ENCODE measurements around the gene TMEM50B.
A peak's percentile ranks its signal among the peaks of the same experiment; 100 is the strongest.
"Not testable (repeated sequence)": the region's sequence is repeated elsewhere in the genome, so short reads cannot be mapped to it uniquely, and the experiment has no call there.

Gene TMEM50B

DNA sequence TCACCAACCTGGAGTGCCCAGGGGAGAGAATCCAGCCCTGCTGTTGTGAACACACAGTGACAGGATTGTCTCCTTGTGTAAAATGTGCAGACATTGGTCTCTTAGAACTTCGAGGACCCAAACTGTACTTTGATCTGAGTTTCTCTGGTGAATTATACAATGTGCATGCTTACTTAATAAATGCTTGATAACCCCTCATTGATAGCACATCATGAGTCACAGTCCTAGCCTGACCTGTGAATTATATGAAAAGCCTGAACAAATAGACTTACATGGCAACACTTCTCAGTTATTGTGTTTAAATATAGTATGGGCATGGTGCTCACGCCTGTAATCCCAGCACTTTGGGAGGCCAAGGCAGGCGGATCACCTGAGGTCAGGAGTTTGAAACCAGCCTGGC, 53.9 kb downstream of the TMEM50B start:
- no peak for DNase-seq

- no peak for DNase-seq
These were observed 55.6 kb downstream of the TMEM50B start for GRCh38 chr21:33424214-33424613.

- DNase-seq, result no peak
These were observed 57.9 kb downstream of the TMEM50B start for GRCh38 chr21:33421713-33422393.

GRCh38 chr21:33419538-33420123, 60.1 kb downstream of the TMEM50B start:
- no peak for DNase-seq

DNA sequence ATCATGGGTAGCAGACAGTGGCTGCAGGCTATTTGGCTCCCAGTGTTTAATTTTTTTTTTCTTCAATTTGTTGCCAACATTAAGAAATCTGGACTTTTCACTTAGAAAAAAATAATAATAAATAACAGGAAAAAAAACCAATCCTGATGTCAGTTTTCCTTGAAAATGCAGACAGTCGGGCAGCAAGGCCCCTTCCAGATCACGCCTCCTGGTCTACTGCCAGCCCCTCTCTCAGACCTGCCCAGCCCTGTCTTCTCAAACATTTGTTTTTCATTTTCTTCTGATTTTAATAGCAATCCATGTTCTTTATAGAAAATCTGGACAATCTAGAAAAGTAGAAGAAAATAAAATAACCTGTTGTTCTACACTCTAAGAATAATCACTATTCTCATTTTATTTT, 61.1 kb downstream of the TMEM50B start:
- DNase-seq, result no peak

- DNase-seq, result no peak
These were observed 64.8 kb downstream of the TMEM50B start for GRCh38 chr21:33414926-33415325.

GRCh38 chr21:33414068-33414467, 65.7 kb downstream of the TMEM50B start:
- no peak for DNase-seq

DNA sequence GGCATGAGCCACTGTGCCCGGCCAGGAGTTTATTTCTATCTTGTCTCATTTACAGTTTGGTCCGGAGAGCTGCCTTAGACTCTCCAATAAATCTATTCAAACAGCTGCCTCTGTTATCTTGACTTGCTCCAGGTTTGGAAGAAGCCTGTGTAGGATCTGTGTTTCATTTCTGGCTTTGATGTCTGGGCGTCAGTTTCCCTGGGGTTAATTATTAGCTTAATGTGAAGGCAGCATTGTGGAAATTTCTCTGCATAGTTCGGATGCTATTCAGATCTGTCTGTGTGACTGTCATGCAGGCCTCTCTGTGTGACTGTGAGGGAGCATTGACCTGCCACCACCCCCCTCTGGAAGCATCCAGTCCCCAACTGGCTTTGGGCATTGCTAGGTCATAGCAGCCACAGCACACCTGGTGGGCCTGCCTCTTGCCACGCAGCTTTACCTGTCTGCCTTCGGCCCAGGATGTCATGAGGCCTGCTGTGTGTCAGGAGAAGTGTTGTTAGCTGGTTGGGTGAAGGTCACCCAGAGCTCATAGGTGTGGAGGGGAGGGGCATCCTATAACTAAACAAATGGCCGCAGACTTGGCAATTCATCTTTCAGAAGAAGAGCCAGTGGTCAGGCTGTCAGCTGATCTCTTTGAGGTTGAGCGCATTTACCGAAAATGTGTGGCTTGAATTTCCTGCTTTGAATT, 66.8 kb downstream of the TMEM50B start:
- no peak for DNase-seq

- DNase-seq, result not testable (repeated sequence)
These were observed 67.3 kb downstream of the TMEM50B start for GRCh38 chr21:33412439-33412831.

GRCh38 chr21:33411949-33412430, 67.8 kb downstream of the TMEM50B start:
- DNase-seq, result no peak

GRCh38 chr21:33406493-33406892, 73.3 kb downstream of the TMEM50B start:
- no peak for DNase-seq

DNA sequence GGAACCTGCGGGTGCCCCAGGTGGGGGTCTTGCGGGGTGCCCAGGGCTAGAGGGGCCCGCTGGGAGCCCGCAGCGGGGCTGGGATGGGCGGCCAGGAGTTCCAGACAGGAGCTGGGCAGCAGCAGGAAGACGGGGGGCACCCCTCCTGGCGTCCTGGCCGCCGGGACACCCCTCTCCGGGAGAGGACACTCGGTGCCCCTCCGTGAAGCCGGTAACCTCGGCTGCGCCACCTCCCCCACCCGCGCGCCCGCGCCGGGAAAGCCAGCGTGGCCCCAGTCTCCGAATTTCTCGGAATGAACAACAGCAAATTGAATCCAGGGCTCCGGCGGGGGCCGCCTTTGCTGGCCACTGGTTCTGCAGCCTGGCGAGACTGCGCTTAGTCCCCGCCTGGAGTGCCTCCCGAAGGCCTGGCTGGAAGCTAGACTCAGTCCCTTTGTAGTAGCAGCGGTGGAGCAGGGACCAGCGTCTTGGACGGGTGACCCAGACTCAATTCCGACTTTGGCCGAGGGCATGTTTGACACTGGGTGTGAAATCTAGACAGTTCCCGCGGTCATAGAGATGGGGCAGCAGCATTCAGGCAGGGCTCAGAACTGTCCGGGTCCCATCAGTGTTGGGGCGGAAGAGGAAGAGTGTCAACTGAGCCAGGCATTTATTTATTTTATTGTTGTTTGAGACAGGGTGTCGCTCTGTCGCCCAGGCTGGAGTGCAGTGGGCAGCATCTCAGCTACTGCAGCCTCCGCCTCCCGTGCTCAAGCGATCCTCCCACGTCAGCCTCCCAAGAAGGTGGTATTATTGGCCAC, 75.8 kb downstream of the TMEM50B start:
- peak in 1 of 2 experiments; percentile 30 for DNase-seq

GRCh38 chr21:33403128-33403785, 76.5 kb downstream of the TMEM50B start, which contains the start of gene IFNGR2:
Gene IFNGR2 (plus strand): TSS chr21:33403413. CDS start chr21:33403544, 131 bp downstream.
- DNase-seq, result peak in 1 of 2 experiments; percentile 56

DNA sequence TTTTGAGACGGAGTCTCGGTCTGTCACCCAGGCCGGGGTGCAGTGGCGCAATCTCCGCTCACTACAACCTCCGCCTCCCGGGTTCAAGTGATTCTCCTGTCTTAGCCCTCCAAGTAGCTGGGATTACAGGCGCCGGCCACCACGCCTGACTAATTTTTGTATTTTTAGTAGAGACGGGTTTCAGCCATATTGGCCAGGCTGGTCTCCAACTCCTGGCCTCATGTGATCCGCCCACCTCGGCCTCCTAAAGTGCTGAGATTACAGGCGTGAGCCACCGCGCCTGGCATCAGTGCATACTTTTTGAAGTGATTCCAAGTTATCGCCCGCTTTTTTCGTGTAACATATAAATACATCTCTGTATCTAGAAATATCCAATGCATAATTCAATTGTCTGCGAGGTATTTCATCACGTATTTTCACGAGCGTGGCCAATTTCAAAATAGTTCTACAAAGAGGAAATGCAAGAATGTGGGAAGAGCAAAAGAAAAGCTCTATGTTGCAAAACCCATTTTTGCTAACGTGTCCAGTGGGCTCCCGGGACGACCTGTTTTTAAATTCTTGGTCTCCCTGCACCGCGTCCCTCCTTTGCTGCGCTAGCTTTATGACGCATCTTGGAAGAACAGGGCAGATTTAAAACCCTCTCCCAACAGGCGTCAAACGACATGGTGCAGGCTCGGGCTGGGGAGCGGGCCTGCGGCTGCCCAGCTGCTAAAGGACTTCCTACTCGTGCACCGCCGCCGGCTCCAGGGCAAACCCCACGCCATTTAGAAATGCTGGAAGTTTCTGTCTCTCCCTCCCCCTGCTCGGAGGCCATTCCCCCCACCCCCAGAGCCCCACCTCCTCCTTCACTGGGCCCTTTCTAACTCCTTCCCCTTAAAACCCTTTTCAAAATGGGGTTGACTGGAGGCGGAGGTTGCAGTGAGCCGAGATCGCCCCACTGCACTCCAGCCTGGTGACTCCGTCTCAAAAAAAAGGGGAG, 77.5 kb downstream of the TMEM50B start:
- DNase-seq, result no peak

- no peak for DNase-seq
These were observed 78.2 kb downstream of the TMEM50B start for GRCh38 chr21:33401630-33401992.
